Stimulated activated naive CD8-positive, alpha-beta T cell treated with anti-CD3 and anti-CD28 coated beads, Interleukin-15, amount 100 ng/mL, for 72 hours (primary cell): ENCODE results near the gene EVI5.

Source experiments
- ATAC-seq: fragments of 150-1000 bp; cut with Tn5 transposase; 2 replicates; pipeline ENCODE4 v1.10.0; 2021; ENCODE audit warnings: mild to moderate bottlenecking, moderate library complexity
- DNase-seq, 2 donors: peaks; one replicate each; pipeline ENCODE4 v3.0.0; 2021 to 2022
- H3K27ac Mint-ChIP-seq, 2 donors: one replicate each; pipeline ENCODE4 v1.8.0; 2022; ENCODE audit warnings: mild to moderate bottlenecking in 2 of 2, mixed read lengths in 2 of 2, moderate library complexity in 2 of 2
- H3K27me3 Mint-ChIP-seq: one replicate; pipeline ENCODE4 v1.8.0; 2022; ENCODE audit warnings: mixed read lengths
- H3K4me1 Mint-ChIP-seq: one replicate; pipeline ENCODE4 v1.8.0; 2022; ENCODE audit warnings: mild to moderate bottlenecking, mixed read lengths
- H3K4me3 Mint-ChIP-seq, 2 donors: one replicate each; pipeline ENCODE4 v1.8.0; 2022; ENCODE audit warnings: mild to moderate bottlenecking in 2 of 2, mixed read lengths in 2 of 2, moderate library complexity in 1 of 2
- H3K9me3 Mint-ChIP-seq, 2 donors: one replicate each; pipeline ENCODE4 v1.8.0; 2022; ENCODE audit warnings: mixed read lengths in 2 of 2

EVI5 gene

DNA sequence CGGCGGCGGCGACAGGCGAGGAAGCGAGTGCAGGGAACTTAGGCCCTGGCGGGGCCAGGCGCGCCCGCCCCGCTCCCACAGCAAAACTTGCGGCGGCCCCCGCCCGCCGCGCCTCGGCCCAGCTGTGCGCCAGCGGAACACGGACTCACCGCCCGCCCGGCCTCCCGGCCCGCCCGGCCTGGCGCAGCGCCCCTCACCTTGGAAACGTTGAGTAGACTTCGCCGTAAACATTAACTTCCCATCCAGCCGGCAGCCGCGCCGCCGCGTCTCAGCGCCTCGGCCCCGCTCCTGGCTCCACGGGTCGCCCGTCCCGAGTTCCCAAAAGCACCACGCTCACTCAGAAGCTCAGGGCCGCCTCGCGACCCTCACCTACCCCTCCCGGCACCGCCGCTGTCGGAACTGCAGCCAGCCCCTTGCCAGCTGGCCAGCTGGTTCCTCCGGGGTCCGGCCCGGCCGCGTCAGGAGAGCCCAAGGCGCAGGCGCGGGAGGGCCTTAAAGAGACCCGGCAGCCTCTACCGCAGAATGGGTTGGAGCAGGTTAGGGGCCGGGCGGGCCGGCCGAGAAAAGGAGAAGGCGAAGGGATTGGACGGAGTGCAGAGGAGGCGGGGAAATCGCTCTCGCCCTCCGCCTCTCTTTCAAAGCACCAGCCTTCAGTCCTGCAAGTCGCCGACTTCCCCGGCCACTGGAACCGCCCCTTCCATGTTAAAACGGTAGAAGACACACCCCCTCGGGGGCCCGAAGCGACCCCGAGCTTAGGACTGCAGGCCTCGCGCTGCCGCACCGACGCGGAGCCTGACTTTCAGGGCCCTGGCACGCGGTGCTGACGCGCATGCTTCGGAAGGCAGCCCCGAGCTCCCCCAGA lies at the start of gene EVI5:
Gene EVI5, minus strand, starts transcription at position 470 of the 862 bp plus-strand sequence. CDS start 48,562 bp downstream, outside the sequence.
- peaks cover 86% of the 10 kb centered on the region for H3K27me3 Mint-ChIP-seq
- H3K9me3 Mint-ChIP-seq: no peaks in the 10 kb centered on the region
- no peak within 1 kb of the TSS for H3K27ac Mint-ChIP-seq
- ATAC-seq (peak; percentile 81), DNase-seq (peak; percentile 53 to 56)
- H3K4me3 Mint-ChIP-seq: peak within 1 kb of the TSS; percentile 75 to 78
- H3K4me1 Mint-ChIP-seq: peaks cover 24% of the 10 kb centered on the region

DNA sequence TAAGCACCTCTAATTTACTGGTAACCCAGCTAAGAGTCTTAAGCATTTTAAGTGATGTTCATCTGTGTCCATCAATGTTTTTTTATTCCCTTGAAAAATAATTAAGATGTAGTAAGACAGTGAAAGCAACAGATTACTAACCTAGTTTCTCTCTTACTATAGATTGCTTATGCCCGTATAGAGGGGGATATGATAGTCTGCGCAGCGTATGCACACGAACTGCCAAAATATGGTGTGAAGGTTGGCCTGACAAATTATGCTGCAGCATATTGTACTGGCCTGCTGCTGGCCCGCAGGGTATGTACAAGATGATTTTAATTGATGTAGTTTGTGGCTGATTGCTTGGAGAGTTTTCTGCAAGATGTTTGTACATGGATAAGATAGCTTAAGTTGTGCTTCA lies 49.7 kb upstream of the EVI5 start:
- Mint-ChIP-seq H3K9me3 (no peaks in the 10 kb centered on the region), H3K4me3 (peak overlapping the region; percentile 87), H3K27ac (peak overlapping the region; percentile 57 to 99), H3K27me3 (no peaks in the 10 kb centered on the region), H3K4me1 (peaks cover 62% of the 10 kb centered on the region)
- ATAC-seq (no peak), DNase-seq (no peak)

DNA sequence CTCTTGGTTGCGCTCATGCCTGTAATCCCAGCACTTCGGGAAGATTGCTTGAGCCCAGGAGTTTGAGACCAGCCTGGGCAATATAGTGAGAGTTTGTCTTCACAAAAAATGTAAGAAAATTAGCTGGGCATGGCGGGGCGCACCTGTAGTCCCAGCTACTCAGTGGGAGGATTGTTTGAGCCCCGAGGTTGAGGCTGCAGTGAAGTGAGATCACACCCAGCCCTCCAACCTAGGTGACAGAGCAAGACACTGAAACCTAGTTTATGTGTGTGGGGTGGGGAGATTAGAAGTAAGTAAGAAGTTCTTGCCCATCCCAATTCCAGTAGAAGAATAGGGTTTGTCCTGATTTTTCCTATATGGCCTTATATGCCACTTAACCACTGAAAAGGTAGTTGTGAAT lies 48.9 kb upstream of the EVI5 start:
- Mint-ChIP-seq H3K27me3 (no peaks in the 10 kb centered on the region), H3K4me1 (peaks cover 54% of the 10 kb centered on the region), H3K27ac (peak overlapping the region; percentile 99 to 100), H3K9me3 (no peaks in the 10 kb centered on the region), H3K4me3 (peak overlapping the region; percentile 87)
- DNase-seq: no peak
- no peak for ATAC-seq

DNA sequence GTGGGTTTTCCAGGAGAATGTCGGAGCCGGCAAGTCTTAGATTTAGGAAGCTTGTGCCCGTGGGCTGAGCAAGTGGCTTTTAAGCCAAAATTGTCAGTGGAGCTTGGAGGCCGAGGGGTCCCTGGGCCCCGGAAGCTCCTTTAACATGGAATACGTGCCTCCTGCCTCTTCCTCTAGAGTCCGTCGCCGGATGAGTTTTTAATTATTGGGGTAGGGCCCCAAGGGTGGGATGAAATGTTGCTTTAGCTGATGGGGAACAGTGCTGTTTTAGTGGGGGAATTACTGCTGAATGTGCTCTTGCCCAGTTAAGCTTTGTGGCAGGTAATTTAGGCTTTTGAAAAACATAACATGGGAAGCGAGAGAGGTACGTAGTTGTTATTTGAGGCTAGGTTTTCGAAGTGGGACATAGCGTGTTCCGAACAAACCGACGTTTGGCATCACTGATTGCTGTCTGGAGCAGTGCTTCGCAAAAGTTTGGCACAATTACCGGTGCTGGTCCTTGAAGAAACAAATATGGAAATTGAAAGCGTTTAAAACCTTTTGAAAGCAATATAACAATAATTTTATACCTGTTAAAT lies 47.7 kb upstream of the EVI5 start:
- peak; percentile 1 for ATAC-seq
- H3K27ac Mint-ChIP-seq: peak overlapping the region; percentile 99 to 100
- no peaks in the 10 kb centered on the region for H3K9me3 Mint-ChIP-seq
- peak overlapping the region; percentile 87 for H3K4me3 Mint-ChIP-seq
- H3K4me1 Mint-ChIP-seq: peaks cover 42% of the 10 kb centered on the region
- DNase-seq: no peak
- H3K27me3 Mint-ChIP-seq: no peaks in the 10 kb centered on the region

DNA sequence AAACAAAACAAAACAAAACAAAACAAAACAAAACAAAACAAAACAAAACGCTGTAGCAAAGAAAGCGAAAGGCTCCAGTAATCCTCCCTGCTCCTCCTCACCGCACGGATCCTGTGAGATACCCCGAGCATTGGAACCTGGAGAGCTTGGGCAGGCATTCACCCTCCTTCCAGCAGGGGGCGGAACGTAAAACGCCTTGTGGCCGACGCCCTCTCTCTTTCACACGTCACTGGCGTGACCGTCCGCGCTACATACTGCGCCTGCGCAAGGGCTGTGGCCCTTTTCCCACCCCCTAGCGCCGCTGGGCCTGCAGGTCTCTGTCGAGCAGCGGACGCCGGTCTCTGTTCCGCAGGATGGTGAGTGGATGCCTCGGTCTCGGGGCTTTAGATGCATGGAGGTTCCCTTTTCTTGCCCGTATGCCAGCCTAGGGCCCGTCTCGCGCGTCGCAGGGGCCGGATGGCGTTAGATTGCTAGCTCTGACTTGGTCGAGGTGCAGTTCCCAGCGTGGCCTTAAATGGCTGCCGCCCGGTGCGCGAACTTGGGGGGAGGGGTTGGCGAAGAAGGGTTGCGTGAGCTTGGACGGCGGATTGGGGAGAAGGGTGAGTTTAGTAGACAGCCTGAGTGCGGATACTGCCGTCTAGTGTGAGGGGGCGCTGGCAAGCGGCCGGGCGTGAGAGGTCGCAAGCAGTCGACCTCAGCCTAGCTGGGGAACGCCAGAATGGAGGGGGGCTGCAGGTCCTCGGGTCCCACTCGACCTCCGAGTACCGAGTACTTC lies 47.0 kb upstream of the EVI5 start, which contains the start of gene RPL5:
Gene RPL5, plus strand, starts transcription at position 279 of the 775 bp plus-strand sequence. Its CDS starts 75 bp downstream, at position 354.
- ATAC-seq (peak; percentile 96), DNase-seq (peak; percentile 99)
- peaks cover 35% of the 10 kb centered on the region for H3K4me1 Mint-ChIP-seq

DNA sequence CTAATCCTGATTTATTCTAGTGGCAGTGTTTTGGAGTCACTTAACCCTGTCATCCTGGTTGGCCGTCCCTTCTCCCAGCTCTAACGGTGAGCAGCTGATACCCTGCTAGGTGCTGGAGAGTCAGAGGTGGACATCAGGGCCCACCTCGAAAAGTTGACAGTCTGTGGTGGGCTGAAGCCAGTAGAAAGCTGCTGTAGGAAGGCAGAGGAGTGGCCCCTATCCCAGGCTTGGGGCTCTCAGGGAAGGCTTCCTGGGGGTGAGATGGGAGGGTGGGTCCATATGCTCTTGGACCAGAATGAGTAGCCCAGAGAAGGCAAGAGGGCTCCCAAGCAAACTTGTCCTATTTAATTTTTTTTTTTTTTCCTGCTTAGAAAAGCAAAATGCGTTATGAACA lies 46.5 kb upstream of the EVI5 start:
- H3K27ac Mint-ChIP-seq: peak overlapping the region; percentile 88 to 100
- ATAC-seq (no peak), DNase-seq (peak in 1 of 2 donors; percentile 13)
- H3K4me1 Mint-ChIP-seq: peaks cover 29% of the 10 kb centered on the region
- peak overlapping the region; percentile 87 for H3K4me3 Mint-ChIP-seq
- no peaks in the 10 kb centered on the region for H3K9me3 Mint-ChIP-seq
- no peaks in the 10 kb centered on the region for H3K27me3 Mint-ChIP-seq

More for the DNA sequence above, 47.0 kb upstream of the EVI5 start, which contains the start of gene RPL5:
- Mint-ChIP-seq H3K27ac (peak within 1 kb of the TSS; percentile 99 to 100), H3K9me3 (no peaks in the 10 kb centered on the region), H3K4me3 (peak within 1 kb of the TSS; percentile 87), H3K27me3 (no peaks in the 10 kb centered on the region)

DNA sequence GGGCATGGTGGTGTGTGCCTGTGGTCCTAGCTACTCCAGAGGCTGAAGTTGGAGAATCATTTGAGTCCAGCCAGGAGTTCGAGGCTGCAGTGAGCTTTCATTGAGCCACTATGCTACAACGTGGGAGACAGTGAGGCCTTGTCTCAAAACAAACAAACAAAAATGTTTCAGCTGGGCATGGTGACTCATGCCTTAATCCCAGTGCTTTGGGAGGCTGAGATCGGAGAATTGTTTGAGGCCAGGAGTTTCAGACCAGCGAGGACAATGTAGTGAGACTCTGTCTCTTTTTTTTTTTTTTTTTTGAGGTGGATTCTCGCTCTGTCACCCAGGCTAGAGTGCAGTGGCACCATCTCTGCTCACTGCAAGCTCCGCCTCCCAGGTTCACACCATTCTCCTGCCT lies 41.9 kb upstream of the EVI5 start:
- DNase-seq: no peak
- Mint-ChIP-seq H3K27me3 (no peaks in the 10 kb centered on the region), H3K9me3 (no peaks in the 10 kb centered on the region), H3K4me1 (no peaks in the 10 kb centered on the region), H3K4me3 (no peak overlapping the region), H3K27ac (no peak overlapping the region)
- no peak for ATAC-seq

DNA sequence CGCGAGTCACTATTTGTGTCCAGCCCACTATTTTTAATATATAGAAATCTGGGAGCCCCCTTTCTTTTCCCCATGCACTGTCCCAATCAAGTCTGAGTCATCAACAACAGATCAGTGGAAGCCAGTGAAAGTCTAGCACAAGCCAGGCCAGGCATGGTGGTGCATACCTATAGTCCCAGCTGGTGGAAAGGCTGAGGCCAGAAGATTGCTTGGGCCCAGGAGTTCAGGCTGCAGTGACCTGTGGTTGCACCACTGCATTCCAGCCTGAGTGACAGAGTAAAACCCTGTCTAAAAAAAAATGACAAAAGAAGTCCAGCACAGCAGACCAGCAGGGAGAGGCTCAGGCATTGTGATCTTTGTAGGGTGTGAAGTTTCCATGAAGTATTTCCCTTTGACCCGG lies 38.0 kb upstream of the EVI5 start:
- no peak overlapping the region for H3K27ac Mint-ChIP-seq
- H3K9me3 Mint-ChIP-seq: no peaks in the 10 kb centered on the region

DNA sequence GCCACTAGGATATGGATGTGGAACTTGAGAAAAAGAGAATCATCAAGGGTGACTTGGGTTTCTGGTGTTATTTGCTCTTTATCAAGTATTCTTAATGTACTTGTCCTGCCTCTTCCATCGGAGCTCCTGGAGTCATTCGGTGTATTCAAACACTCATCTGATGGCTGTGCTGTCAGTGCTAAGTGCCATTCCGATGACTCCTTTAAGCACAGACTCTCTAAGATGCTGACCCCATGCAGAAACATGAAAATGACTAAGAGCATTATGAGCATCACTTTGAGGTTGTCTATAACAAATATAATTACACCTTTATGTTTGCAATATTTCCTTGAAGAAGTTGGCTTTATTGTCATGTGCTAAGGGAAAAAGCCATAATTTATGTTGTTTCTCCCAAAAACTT lies 35.6 kb upstream of the EVI5 start:
- no peak for DNase-seq
- H3K4me3 Mint-ChIP-seq: no peak overlapping the region
- H3K9me3 Mint-ChIP-seq: no peaks in the 10 kb centered on the region
- ATAC-seq: no peak
- peaks cover 30% of the 10 kb centered on the region for H3K27me3 Mint-ChIP-seq
- H3K4me1 Mint-ChIP-seq: no peaks in the 10 kb centered on the region
- no peak overlapping the region for H3K27ac Mint-ChIP-seq

More for the DNA sequence above, 38.0 kb upstream of the EVI5 start:
- Mint-ChIP-seq H3K27me3 (peaks cover 15% of the 10 kb centered on the region), H3K4me1 (no peaks in the 10 kb centered on the region), H3K4me3 (no peak overlapping the region)
- DNase-seq (no peak), ATAC-seq (no peak)

DNA sequence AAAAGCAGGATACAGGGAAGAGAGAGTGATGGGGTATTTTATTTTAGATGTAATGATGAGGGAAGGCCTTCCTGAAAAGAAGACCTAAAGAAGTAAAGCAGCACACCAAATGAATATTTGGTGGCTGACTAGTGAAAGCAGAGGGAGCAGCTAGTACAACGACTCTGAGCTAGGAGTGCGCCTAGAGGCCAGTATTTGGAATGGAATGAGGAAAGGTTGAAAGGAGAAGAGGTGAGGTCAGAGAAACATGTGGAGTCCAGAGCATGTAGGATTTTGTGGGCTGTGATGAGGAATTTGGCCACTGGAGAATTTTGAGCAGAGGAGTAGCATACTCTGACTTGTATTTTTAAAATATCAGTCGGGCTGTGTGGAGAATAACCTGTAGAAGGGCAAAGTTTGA lies 35.1 kb upstream of the EVI5 start:
- H3K9me3 Mint-ChIP-seq: no peaks in the 10 kb centered on the region
- peaks cover 30% of the 10 kb centered on the region for H3K27me3 Mint-ChIP-seq
- no peak overlapping the region for H3K27ac Mint-ChIP-seq
- ATAC-seq (no peak), DNase-seq (no peak)
- H3K4me1 Mint-ChIP-seq: no peaks in the 10 kb centered on the region
- no peak overlapping the region for H3K4me3 Mint-ChIP-seq

DNA sequence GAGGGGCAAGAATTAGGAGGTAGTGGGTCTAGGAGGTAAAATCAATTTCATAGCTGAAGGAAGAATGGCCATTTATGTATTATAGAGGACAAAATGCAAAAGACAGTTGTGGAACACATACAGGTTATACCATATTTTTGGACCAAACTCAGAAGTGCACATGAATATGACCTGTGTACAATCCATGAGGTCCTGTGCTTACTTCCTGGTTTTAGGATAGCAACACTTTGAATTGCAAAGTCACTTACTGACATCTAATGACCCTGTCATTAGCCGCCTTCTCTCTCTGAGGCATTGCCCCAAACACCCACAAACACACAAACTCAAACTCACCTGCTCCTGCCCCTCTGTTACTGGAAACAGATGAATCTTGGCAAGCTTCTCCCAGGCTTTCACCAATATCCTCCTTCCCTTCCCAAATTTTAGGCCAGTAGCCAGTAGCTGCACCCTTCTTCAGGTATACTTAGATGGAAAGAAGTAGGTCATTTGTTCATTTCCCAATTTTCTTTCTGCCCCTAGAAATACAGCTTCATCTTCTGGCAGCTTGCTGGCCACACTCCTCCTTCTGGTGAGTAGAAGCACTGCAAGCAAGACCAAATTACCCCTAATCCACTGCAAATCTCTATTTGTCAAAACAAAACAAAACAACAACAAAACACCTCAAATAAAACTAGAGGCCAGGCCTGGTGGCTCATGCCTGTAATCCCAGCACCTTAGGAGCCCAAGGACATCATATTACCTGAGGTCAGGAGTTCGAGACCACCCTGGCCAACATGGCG lies 33.3 kb upstream of the EVI5 start:
- Mint-ChIP-seq H3K4me3 (no peak overlapping the region), H3K4me1 (no peaks in the 10 kb centered on the region), H3K27me3 (peaks cover 38% of the 10 kb centered on the region), H3K27ac (no peak overlapping the region), H3K9me3 (no peaks in the 10 kb centered on the region)
- ATAC-seq: no peak
- peak in 1 of 2 donors; percentile 27 for DNase-seq

DNA sequence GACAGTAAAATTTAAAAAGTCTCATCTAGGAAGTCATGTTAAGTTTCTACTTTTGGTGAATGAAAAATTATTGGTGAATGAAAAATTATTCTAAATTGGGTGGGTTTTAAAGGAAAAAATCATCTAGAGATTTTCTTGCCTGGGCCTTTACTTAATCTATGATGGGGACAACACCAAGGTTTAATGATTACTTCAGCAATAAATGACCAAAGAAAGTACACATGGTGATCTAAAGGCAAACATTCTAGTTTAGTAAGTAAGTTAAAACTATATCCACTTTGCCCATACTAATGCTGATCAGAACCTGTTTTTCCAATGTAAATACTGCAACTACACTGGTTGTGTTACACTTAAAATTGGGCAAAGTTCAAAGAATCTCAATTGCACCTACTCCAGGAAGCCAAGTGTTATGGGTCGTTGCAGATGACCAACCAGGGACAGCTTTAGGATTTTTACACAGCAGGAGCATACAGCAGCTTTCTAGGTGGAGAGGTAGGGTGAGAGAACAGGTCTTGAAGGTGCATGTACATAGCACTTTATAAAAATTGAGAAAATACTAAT lies 32.3 kb upstream of the EVI5 start:
- ATAC-seq (no peak), DNase-seq (no peak)
- no peak overlapping the region for H3K27ac Mint-ChIP-seq
- H3K9me3 Mint-ChIP-seq: no peaks in the 10 kb centered on the region
- H3K4me1 Mint-ChIP-seq: no peaks in the 10 kb centered on the region
- H3K27me3 Mint-ChIP-seq: peaks cover 44% of the 10 kb centered on the region
- H3K4me3 Mint-ChIP-seq: no peak overlapping the region

DNA sequence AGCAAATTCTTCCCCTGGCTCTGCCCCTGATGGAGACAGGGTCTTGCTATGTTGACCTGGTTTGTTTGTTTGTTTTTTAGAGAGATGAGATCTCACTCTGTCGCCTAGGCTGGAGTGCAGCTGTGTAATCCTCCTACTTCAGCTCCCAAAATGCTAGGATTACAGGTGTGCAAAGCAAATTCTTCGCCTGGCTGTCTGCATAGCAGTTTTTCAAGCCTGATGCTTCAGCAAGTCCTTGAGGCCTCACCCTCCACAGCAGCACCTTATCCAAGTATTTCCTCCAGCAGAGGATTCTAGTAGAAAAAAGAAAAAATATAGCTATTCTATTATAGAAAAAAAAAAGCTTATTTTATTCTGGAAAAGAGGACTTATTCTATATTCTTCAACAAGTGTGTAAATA lies 31.8 kb upstream of the EVI5 start:
- DNase-seq (no peak), ATAC-seq (no peak)
- H3K27ac Mint-ChIP-seq: no peak overlapping the region
- peaks cover 48% of the 10 kb centered on the region for H3K27me3 Mint-ChIP-seq
- H3K4me1 Mint-ChIP-seq: no peaks in the 10 kb centered on the region
- no peak overlapping the region for H3K4me3 Mint-ChIP-seq
- no peaks in the 10 kb centered on the region for H3K9me3 Mint-ChIP-seq

DNA sequence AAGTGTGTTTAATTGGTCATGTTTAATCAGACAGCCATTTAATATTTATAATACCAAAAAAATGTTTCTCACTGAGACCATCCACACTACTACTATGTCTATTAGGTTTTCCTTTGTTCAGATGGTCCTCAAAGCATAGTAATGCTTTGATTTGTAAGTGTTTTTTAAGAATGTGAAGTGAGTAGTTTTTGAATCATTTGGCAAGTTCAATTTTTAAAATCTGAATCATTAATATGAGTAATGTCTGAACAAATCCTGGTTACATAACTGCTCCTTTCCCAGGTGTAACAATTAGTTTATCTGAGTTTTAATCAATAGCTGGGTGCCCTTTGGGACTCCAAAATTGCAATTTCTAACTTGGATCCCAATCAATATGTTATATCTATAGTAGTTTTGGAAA lies 23.5 kb upstream of the EVI5 start:
- Mint-ChIP-seq H3K4me1 (no peaks in the 10 kb centered on the region), H3K9me3 (no peaks in the 10 kb centered on the region), H3K27me3 (peaks cover 22% of the 10 kb centered on the region), H3K4me3 (no peak overlapping the region), H3K27ac (no peak overlapping the region)
- DNase-seq: no peak
- no peak for ATAC-seq

DNA sequence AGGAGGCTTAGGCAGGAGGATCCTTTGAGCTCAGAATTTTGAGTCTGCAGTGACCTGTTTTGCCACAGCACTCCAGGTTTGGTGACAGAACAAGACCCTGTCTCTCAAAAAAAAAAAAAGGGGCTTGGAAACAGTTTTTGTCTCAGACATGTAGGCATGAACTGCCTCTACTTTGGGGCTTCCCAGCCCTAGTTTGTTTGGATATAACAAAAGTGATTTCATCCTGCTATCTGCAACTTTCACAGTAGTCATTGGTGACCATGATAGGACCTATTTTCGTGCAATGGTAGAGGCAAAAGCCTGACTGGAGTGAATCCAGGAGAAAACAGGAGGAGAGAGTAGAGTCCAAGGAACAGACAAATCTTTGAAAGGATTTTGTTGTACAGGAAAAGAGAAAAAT lies 20.3 kb upstream of the EVI5 start:
- peaks cover 8% of the 10 kb centered on the region for H3K27me3 Mint-ChIP-seq
- DNase-seq (no peak), ATAC-seq (no peak)
- no peaks in the 10 kb centered on the region for H3K9me3 Mint-ChIP-seq
- no peak overlapping the region for H3K27ac Mint-ChIP-seq
- H3K4me3 Mint-ChIP-seq: no peak overlapping the region
- no peaks in the 10 kb centered on the region for H3K4me1 Mint-ChIP-seq
